ENCODE results near the gene LSM12.
"Not testable (repeated sequence)": the region's sequence is repeated elsewhere in the genome, so short reads cannot be mapped to it uniquely, and the experiment has no call there.

Gene LSM12

DNA sequence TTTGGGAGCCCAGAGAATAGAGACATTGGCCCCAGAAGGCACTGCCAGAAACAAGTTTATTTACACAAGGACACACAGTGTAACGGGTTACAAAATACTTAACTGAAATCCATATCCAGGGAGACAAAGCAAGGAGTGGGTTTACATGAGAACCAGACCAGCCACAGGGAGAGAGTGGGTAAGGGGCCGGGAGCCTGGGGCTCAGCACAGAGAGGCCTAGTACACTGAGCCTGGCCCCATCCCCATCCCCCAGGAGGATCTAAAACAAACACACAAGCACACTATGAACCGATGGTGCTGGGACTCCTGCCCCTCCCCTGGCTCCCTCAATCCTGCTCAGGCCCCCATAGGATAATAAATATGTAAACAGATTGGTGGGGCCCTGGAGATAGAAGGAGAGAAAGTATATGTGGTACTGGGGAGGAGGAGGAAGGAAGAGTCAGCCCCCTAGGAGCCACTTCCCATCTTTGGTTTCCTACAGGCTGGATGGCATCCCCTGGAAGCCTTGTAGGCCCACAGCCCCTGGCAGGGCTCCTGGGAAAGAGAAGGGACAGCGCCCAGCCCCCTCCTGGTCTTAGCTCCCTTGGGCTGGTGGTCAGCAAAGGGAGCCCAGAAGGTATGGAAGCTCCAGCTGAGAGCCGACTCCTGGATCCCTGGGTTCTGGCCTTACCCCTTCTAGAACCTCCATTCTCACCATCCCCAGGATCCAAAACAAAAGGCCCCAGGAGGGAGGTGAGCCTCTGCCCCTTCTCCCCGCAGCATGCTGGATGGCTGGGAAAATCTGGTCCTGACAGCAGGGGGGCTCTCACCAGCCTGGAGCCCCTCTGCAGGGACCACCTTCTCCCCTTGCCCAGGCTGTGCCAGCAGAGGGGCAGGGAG is 10.5 kb upstream of the LSM12 start:
- DNase-seq (ENCODE audit: low read depth): no peak

DNA sequence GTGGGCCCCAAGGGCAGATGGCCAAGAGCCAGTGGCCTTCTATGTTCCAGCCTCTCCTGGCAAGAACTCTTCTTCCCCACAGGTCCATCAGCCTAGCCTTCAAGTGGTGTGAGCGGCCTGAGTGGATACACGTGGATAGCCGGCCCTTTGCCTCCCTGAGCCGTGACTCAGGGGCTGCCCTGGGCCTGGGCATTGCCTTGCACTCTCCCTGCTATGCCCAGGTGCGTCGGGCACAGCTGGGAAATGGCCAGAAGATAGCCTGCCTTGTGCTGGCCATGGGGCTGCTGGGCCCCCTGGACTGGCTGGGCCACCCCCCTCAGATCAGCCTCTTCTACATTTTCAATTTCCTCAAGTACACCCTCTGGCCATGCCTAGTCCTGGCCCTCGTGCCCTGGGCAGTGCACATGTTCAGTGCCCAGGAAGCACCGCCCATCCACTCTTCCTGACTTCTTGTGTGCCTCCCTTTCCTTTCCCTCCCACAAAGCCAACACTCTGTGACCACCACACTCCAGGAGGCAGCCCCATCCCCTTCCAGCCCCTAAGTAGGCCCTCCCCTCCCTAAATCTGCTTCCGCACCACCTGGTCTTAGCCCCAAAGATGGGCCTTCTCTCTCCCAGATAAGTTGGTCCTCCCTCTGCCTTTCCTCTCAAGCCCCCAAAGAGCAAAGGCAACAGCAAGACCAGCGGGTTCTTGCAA is 9.3 kb upstream of the LSM12 start:
- DNase-seq (ENCODE audit: low read depth): no peak

DNA sequence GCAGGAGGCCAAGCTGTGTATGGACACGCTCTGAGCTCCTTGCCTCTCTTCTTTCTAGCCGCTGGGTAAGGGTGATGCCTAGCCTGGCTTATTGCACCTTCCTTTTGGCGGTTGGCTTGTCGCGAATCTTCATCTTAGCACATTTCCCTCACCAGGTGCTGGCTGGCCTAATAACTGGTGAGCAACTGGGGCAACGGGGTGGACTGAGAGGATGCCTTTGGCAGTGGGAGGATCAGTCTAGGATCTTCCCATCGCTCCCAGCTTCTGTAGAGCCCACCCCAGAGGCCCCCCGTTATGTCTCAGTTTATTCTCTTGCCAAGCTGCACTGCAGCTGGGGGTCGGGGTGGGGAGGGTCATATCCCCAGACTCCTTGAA is 8.4 kb upstream of the LSM12 start:
- no peak for DNase-seq (ENCODE audit: low read depth)

DNA sequence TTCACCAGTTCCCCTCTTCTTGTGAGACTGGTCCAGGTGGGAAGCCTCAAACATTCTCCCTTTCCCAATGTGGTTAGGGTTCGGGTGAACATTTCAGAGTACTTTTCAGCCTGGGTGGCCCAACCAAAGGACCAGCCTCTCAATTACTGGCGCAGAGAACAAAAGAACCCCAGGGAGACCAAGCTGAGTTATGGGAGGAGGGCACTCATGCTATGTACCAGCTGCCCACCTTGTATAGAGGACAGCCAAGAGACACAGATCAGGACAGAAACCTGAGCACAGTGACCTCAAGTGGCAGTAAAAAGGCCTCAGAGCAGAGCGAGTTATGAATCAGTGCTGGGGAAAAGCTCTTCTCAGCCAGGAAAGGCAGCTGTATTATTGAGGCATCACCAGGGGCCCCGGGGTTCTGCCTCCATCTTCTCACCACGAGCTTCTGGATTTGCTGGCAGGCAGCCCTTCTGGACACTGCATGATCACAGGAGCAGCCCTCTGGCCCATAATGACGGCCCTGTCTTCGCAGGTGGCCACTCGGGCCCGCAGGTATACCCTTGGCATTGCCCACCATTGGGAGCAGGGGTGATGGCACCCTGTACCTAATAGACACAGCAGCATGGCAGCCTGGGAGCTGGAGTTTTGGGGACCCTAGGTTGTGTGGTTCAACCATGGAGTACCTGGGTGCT is 7.9 kb upstream of the LSM12 start:
- no peak for DNase-seq (ENCODE audit: low read depth)

- DNase-seq (ENCODE audit: low read depth): no peak
These were observed 5.3 kb upstream of the LSM12 start for GRCh38 chr17:44071772-44072171.

DNA sequence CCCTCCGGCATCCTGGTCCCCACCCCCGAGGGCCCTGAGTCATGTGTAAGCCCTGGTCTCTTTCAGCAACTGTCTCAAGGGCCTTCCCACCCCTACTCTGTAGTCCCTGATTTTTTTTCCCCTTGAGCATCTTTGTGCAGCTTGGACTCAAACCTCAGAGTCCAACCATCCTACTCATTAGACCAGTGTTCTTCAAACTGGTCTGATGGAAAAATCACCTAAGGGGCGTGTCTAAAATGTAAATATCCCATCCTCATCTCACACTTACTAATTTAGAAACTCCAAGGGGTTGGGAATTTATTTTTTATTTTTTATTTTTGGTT is 4.7 kb upstream of the LSM12 start:
- no peak for DNase-seq (ENCODE audit: low read depth)

- peak; percentile 59 for DNase-seq (ENCODE audit: low read depth)
These were observed 4.2 kb upstream of the LSM12 start, which contains the start of gene G6PC3 for GRCh38 chr17:44070455-44071197. G6PC3 (plus strand) TSS chr17:44070735; CDS start chr17:44070966, 231 bp downstream.

DNA sequence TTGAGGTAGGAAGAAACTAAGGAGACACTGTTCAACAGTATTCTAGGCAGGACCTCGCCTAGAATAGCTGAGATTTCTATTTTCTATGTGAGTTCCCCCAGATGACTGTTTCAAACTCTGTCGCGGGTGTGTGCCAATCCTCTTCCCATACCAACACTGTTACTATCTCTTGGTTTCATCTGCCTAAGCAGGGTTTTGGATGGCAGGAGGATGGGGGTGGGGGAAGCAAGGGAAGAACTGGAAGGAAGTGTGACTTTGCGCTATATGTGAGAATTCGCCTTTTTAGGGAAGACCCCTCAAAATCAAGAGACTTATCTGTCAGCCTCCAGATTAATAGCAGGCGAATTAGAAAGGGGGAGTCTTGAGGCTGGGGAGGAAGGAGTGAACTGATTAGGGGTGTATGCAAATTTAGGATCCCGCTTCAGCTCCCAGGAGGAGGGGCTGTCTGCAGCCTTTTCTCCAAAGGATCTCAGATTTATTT is 3.5 kb upstream of the LSM12 start:
- no peak for DNase-seq (ENCODE audit: low read depth)

GRCh38 chr17:44067545-44067940 is 1.1 kb upstream of the LSM12 start:
- no peak for DNase-seq (ENCODE audit: low read depth)

DNA sequence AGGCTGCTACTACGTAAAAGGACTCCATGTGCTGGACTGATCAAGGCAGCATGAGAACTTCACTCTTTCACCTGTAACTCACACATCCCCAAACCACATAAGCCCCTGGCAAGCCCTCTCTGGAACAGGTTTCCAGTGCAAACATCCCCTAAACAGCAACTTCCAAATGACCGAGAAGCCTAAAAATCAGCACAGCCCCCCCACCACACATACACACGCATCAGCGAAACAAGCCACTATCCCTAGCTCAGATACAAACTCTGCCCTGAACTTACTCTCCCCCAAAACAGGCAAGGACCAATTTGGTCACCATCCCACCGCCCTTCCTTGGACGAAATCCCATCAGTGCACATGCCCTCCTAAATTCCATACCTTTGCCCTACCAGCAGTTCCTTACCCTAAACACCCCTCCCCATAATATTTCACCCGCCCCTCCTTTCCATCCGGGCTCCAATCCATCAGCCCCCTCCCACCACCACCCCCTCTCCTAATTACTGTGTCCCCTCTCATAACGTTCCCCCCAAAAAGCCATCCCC is 735 bp downstream of the LSM12 start:
- no peak for DNase-seq (ENCODE audit: low read depth)

- no peak for DNase-seq (ENCODE audit: low read depth)
These were observed 2.5 kb downstream of the LSM12 start for GRCh38 chr17:44063704-44064639.

GRCh38 chr17:44062871-44063270 is 3.6 kb downstream of the LSM12 start:
- DNase-seq (ENCODE audit: low read depth): no peak

GRCh38 chr17:44061446-44061845 is 5.0 kb downstream of the LSM12 start:
- no peak for DNase-seq (ENCODE audit: low read depth)

GRCh38 chr17:44059101-44059892 is 7.2 kb downstream of the LSM12 start:
- DNase-seq (ENCODE audit: low read depth): no peak

GRCh38 chr17:44053125-44053872 is 13.2 kb downstream of the LSM12 start:
- DNase-seq (ENCODE audit: low read depth): no peak

DNA sequence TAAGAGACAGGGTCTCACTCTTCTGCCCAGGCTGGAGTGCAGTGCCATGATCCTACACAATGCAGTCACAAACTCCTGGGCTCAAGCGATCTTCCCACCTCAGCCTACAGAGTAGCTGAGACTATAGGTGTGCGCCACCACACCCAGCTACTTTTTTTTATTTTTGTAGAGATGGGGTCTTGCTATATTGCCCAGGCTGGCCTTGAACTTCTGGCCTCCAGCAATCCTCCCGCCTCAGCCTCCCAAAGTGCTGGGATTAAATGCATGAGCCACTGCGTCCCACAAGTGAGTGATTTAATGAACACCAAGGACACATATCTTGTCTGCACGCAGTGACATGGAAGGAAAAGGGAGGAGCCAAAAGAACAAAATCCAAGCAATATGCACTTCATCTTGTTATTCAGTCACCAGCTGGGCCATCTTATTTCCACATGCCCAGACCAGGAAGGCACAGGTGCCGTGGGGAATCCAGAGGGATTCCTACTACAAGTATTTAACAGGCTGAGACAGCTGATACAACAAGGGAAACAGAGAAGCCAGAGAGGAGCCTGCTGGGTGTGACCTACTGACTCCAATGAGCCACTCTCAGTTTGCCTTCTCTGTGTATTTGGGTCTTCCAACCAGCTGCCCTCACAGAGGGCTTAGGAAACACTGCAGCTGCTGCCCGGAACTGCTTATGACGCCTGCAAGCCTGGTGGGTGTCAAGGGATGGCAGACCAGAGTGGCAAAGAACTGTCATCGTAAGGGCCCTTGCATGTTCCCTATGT is 17.0 kb downstream of the LSM12 start:
- DNase-seq (ENCODE audit: low read depth): no peak

- not testable (repeated sequence) for DNase-seq (ENCODE audit: low read depth)
These were observed 19.6 kb downstream of the LSM12 start for GRCh38 chr17:44046893-44047292.

GRCh38 chr17:44045486-44045885 is 21.0 kb downstream of the LSM12 start:
- DNase-seq (ENCODE audit: low read depth): no peak
